Stimulated activated CD4-positive, alpha-beta T cell treated with anti-CD3 and anti-CD28 coated beads, Interleukin-2, amount 100 ng/mL, for 24 hours (primary cell): Measurements from ENCODE around the gene ADAMTSL2.
A peak's percentile ranks its signal among the peaks of the same experiment; 100 is the strongest.

Experiments used
- DNase-seq, 2 donors: peaks; one replicate each; pipeline ENCODE4 v3.0.0-alpha.2; 2020

Gene ADAMTSL2

DNA sequence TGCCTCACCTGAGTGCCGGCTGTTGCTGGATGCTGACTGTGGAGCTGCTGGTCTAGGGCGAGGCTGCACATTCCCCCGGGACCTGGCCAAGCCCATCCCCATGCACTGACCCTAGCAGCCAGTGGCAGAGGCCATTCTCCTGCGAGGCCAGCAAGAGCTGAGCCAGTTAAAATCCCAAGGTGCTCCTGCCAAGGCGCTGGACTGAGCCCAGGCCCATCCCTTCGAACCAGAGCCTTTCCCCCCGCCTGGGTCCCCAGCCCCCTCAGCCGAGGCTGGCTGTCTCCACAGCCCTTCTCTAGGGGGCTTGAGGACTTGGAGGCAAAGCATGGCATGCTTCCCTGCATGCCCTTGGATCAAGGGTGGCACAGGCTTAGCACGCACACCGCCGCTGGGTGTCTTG is 1.6 kb downstream of the ADAMTSL2 start:
- DNase-seq, result no peak

DNA sequence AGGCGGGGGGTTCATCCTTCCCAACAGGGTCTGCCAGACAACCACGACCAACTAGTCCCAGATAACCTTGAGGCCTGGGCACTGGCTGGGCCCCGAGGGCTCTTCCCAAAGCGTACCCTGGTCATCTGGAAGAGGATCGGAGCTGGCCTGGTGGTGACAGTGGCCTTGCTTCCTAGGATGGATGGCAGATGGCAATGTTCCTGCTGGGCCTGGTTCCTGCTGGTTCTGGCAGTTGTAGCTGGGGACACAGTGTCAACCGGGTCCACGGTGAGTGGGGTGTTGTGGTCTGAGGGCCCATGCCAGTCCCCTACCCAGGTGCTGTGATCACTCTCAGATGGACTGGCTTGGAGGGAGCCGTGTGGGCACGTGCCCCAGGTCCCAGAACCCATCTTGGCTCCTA is 2.0 kb downstream of the ADAMTSL2 start:
- DNase-seq, result no peak

DNA sequence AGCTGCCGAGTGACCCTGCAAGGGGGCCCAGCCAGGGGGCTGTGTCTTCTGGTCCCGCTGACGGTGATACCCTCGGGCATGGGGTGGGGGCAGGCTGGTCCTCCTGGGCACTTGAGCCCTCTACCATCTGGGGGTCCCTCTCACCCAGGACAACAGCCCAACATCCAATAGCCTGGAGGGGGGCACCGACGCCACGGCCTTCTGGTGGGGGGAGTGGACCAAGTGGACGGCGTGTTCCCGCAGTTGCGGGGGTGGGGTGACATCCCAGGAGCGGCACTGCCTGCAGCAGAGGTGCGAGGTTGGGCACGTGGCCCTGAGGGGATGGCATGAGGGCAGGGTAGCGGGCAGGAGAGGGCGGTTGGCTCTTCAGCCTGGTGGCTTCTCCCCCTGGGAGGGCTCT is 2.8 kb downstream of the ADAMTSL2 start:
- no peak for DNase-seq

DNA sequence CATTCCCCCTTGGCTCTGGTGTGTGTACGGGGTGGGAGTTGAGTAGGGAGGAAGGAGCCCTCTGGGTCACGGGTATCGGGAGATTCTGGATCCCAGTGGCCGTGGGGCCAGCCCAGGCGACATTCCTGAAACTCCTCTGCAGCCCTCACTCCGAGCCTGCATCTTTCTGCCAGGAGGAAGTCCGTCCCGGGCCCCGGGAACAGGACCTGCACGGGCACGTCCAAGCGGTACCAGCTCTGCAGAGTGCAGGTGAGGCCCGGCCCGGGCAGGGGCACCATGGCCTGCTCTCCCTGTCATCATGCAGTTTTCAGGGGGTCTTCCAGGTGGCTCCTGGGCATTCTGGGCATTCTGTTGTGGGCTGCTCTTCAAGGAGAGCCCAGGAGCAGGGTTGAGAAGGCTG is 3.7 kb downstream of the ADAMTSL2 start:
- DNase-seq, result no peak

DNA sequence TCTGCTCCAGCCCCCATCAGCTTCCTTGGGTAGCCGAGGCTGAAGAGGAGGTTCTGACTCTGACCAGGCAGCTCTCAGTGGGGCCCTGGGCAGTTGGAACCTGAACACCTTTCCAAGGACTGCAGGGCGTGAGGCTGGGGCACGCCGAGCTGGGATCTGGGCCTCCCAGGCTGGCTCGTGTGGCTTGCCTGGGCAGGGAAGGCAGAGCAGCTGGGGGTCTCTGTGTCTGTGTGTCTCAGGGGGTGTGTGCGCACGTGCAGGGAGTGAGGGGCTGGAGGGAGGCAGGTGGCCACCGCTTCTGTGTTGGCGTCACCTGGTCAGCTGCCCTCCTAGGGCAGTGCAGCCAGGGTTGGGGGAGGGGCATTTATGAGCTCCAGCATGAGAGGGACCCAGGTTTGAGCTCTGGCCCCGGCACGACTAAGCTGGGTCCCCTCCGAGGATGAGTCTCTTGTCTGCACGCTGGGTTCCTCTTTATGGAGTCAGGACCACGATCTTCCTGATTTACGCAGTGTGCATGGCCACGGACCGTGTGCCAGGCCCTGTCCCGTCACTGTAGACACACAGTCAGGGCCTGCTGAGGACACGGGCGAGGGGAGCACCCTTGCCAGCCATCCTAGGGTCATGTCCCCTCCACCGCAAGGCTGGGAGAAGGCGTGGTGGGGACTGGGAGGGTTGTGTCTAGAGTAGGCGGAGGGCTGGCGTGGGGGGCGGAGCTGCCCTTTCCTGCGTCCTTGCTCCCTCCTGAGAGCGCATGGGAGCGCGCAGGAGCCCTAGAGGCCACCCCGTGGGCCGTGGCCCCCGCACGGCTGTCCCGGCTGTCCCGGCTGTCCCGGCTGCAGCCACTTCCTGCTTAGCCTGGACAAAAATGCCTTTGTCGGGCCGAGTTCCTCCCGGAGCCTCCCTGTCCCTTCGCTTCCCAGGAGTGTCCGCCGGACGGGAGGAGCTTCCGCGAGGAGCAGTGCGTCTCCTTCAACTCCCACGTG is 4.6 kb downstream of the ADAMTSL2 start:
- DNase-seq, result no peak

DNA sequence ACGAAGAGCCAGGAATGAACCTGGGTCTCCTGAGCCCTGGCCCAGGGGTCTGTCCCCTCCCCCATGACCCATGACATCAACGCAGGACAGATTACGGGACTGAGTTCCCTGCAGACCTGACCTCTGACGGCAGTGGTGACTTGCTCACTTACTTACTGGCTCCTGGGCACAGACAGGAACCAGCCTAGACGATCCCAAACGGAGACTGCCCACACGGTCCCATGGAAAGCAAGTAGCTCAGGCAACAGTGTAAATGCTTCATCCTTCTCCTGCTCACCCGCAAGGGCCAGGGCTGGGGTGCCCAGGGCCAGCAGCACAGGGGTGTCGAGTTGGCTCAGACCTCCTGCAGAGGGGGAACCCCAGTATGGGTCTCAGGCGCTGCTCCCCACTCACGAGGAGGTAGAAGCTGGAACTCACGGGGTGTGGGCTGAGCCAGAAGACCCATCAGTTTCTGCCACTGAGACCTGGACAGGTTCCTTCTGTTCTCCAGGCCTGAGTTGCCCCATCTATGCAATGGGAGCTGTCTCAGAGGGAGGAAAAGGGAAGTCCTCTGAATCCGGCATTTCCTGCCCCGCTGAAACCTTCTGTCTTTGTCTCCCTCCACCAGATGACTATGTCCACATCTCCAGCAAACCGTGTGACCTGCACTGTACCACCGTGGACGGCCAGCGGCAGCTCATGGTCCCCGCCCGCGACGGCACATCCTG is 5.6 kb downstream of the ADAMTSL2 start:
- no peak for DNase-seq

DNA sequence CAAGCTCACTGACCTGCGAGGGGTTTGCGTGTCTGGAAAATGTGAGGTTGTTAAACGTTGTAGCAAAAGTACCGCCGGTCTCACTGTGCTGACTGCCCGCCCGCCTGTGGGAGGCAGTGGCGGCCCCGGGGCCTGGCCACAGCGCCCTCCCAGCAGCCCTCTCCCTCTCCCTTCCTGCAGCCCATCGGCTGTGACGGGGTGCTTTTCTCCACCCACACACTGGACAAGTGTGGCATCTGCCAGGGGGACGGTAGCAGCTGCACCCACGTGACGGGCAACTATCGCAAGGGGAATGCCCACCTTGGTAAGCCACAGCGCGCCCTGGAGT is 6.2 kb downstream of the ADAMTSL2 start:
- DNase-seq, result no peak

DNA sequence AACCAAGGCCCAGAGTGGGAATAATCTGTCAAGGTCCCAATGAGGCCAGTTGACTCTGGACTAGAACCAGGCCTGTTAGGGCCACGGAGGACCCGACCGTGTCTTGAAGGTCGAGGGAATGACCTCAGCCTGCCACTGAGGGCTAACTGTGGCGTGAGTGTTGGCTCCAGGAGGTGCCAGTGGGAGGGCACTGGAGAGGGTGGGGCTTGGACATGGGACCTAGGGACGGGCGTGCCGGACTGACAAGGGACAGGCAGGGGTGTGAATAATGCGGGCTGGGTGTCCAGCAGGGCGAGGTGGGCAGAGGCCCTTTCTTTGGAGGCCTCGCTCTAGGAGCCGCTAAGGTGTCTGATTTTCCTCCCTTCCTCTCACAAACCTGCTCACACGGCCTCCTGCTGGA is 7.5 kb downstream of the ADAMTSL2 start:
- DNase-seq, result no peak

DNA sequence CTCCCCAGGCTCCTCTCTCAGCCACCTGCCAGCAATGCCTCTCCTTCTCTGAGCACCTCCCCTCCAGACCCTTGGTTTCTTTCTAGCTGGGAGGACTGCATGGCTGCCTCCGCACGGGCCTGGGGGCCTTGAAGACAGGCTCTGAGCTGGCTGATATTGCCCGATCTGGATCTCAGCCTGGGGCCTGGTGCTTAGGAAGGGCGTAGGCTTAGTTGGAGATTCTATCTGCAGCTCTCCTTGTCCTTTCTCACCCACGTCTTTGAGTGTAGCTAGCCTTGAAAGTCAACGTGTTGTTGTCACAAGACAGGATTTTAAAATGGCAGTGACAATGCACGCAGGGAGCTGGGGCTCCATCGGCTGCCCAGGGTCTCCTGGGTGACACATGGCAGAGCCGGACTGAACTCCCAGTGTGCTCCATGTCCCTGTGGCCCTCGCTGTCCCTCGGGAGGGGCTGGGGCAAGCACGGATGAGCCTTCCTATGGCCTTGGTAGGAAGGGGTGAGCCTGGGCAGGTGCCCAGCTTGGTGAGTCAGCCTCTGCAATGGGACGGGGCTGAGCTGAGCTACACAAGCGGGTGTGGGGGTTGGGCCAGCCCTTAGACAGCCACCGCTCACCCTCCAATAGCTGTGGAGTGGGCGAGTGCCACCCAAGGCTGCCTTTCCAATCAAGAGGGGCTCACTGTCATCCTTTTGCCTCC is 9.4 kb downstream of the ADAMTSL2 start:
- DNase-seq, result no peak

DNA sequence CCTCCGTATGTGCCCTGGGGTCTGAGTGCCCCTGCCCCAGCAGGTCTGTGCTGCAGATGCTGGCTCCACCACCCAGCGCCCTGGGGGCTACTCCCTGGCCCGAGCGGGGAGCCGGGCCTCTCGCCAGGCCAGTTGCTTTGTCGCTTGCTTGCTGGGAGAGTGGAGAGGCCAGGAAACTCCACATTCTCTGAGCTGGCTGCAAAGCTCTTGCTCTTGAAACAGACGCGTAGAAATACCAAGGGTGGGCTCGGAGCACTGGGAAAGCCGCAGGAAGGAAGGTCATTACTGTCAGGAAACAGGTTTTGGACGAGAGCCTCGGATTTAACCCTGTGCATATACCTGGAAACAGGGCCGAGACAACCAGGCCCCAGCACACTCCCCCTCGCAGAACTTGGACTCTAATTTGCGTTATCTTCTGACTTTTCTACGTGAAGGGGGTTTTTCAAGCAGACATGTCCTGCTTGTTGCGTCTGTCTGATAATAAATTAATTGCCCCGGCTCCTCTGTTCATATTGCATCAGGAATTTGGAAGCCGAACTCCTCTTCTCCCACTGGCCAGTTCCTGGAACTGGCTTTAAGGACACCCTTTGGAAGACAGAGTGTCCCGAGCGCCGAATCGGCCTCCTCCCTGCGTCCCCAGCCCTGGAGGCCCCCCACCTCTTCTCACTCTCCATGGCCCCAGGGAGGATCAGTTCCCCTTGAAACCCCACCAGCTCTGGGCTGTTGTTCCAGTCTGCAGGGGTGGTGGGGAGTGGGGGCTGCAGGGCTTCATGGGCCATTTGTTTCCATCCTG is 11.2 kb downstream of the ADAMTSL2 start:
- DNase-seq, result no peak

DNA sequence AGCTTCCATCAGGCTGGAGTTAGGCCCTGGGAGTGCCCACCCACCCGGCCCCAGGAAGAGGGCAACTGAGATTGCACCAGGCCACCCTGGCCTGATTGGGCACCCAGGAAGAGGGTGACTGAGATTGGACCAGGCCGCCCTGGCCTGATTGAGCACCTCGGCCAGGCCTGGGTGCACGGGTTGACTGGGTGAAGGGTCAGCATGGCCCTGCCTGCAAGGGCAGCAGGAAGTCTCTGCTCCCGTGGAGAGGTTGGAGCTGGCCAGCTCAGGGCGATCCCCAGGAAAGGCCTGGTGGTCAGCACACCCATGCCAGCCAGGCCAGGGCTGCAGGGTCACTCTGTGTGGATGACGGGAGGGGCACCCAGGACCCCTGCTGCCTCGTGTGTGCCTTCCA is 11.8 kb downstream of the ADAMTSL2 start:
- DNase-seq, result no peak

DNA sequence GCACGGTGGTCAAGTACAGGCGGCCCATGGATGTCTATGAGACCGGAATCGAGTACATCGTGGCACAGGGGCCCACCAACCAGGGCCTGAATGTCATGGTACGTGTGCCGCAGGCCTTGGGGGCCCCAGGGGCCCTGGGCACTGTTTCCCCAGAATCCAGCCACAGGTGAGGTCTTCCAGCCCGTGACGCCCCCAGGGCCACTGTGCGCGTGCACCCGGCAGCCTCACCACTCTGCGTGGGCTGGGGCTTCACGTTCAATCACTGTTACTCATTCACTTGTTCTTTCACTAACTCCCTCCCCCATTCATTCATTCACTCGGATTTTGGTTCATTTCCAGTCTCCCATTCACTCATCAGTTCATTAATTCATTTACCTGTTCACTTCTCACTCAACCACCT is 12.6 kb downstream of the ADAMTSL2 start:
- DNase-seq, result no peak

DNA sequence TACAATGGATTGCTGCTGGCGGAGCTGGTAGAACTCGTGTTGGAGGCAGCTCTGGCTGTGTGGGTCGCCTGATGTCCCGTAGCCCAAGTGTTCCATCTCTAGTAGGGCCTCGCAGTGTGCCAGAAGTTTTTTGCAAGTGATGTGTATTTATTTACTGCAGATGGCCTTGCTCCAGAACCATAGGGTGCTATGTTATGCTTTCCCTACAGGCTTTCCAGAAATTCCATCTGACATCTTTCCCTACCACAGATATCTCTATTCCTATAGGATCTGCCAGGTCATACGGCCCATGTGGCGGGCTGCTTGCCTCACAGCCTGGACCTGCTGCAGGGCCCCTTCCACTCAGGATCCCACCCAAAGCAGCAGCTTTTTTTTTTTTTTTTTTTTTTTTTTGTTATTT is 16.9 kb downstream of the ADAMTSL2 start:
- DNase-seq, result no peak

DNA sequence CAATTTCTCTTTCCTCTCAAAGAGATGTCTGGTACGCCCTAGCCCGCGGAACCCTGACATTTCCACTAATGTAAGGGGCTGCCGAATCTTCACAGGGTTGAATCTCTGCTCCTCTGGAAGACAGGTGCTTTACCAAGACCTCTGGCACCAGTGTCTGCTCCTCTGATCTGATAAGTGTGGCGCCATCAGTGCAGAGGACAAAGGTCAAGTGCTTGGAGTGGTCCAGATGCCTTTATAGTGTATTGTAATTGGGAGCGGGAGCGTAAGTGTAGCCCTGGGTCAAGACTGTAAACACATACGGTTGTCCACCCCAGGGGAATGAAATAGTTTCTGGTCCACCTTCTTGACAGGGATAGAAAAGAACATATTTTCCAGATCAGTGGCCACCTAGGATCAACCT is 17.7 kb downstream of the ADAMTSL2 start:
- no peak for DNase-seq

DNA sequence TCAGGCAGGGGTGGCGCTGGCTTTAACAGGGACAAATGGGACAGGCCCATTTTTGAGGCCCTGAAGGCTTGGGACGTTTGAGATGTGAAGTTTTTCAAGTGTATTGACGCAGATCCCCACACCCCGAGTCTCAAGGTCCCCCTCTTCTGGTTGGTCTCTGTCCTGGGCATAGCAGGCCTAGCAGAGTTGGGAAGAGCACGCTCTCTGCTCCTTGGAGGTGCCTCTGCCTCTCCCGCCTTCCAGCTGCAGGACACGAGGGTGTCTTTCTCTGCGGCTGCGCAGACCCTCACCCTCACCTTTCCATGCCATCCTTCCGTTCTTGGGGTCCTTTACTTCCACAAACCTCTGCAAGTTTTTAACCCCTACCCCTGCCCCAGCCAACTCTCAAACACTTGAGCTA is 18.6 kb downstream of the ADAMTSL2 start:
- no peak for DNase-seq

DNA sequence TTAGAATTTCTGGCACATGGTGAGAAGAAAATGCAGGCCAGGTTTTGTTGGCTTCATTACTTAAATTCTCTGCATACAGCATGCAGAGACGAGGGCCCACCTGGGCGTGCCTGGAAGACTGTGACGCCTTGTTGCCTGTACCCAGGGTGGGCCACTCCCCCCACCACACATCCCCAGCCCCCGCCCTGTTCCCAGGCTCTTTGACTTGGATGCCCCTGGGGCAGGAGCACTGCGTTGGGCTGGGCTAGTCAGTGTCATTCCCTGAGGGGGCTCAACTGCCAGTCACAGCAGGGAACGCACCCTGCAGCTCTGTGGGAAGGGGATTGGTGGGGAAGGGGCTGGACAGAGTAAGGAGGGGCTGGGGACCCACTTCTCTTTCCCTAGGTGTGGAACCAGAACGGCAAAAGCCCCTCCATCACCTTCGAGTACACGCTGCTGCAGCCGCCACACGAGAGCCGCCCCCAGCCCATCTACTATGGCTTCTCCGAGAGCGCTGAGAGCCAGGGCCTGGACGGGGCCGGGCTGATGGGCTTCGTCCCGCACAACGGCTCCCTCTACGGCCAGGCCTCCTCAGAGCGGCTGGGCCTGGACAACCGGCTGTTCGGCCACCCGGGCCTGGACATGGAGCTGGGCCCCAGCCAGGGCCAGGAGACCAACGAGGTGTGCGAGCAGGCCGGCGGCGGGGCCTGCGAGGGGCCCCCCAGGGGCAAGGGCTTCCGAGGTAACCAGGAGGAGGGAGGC is 19.6 kb downstream of the ADAMTSL2 start:
- DNase-seq, result no peak

DNA sequence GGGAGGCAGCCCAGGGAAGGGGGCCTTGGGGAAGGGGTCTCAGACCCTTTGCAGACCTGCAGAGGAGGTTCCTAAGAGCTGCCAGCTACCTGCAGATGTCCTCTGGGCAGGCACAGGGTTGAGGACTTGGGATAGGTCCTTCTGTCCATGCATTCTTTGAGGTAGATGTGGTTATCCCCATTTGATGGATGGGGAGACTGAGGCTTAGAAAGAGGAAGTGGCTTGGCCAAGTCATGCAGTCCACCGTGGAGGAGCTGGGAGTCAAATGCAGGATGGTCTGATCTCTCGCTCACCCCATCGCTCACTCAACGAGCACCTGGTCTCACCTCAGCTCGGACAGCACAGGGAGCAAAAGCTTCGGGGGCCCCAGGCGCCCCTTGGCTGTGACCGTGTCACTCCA is 20.2 kb downstream of the ADAMTSL2 start:
- DNase-seq, result no peak

DNA sequence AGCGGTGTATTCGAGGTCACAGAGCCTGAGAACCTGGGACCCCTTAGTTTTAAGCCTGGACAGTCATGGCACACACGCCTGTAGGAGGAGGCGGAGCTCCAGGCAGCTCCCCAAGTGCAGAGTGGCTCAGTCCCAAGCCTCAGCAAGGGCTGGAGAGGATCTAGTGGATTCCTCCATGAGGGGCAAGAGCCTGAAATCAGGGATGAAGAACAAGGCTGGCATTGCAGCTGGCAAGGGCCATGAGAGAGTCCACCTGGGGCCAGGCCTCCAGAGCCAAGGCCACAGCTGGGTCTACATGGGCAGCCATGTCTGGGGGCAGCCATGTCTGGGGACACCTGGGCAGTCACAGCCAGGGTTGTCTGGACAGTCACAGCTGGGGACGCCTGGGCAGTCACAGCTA is 21.9 kb downstream of the ADAMTSL2 start:
- no peak for DNase-seq

DNA sequence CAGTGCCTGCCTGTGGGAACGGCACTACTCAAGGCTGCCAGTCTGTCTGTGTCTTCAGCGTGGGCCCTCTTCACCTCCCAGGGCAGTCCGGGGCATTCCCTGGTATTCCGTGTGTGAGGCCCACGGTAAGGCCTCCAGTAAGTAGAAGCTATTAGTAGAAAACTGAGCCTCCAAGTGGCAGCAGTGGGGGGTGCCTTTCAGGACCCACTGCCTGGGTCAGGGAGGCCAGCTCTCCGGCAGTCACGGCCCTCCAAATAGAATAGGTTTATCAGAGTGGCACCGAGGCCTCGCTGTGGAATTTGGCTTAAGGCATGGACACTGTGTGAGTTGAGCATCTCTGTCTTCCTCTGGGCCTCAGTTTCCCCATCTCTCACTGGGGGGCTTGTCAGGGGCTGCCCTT is 23.1 kb downstream of the ADAMTSL2 start:
- DNase-seq, result no peak

DNA sequence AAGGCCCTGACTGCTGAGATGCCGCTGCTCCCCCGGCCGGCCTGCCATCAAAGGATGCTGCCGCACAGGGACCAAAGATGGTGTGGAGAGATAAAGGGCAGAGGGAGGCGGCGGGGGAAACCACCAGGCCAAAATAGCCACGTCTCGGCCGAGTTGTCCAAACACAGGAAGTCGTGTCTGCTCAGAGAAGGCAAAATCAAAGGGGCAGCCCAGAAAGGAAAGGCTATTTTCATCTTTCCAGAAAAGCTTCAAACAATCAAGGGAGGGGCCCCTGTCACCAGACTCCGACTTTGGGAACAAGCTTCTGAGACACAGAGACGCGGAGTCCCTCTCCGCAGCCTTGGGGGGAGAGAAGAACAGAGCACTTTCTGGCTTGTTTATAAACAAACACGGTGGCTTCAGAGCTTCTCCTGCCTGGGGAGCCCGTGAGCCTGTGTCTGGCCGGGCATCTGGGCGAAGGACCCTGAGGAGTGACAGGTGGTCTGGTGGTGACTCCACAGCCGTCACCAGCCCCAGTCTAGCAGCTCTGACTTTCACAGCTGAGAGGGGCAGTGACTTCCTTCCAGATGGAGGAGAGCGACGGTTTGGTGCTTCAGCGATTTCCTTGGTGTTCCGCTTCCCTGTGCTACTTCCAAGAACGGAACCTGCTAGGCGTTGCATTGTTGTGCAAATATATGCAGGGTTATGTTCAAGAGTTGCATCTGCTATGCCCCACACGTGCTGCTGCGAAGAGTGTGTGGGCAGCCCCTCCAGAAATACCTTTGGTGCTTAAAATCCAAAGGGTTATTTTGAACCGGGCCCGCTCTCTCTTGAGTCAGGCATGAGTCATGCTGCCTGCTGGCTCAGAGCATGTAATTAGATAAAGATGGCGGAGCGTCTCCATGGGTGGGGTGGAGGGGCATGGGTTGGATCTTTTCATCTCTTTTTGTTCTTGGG is 24.0 kb downstream of the ADAMTSL2 start:
- DNase-seq, result peak; percentile 35 to 39

DNA sequence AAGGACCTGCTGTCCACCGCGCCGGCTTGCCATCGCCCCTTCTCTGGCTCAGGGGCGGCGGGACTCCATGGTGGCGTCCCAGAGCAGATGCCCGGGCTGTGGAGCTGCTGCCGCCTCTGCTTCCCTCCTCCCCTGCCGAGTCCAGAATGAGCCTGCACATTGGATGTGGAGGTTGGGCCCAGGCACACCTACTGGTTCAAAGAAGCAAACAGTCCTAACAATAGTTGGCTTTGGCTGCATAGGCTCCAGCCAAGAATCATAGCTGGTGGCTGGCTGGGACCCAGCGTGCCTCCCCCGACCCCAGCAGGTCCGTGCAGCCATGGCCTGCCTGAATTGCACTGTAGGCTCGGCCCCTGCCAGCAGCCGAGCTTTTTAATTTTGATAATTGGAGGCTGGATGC is 25.8 kb downstream of the ADAMTSL2 start:
- no peak for DNase-seq
